ENCODE measurements around the gene CCL2. TPM values are rescaled to one million over a fixed set of nuclear protein-coding genes. Genes with fewer than 3 reads are reported as not detected.

CCL2 gene
- polyA plus RNA-seq, 3 donors = 1.4 to 44.9 (median 17.7) TPM

DNA sequence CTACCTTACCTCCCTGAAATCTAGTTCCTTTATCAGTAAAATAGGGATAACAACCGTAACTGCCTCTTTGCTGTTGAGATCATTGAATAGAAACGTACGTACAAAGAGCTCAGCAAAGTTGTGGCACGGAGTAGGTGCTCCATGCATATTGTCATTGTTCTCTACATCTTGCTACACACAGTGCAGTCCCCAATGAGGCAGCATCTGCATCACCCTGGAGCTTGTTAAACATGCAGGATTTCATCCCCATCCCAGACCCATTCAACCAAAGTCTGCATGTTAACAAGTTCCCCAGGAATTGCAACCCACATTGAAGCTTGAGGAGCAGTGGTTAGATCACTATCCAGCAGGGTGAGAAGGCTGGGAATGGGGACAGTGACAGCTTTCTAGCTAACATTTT, 33.7 kb upstream of the CCL2 start:
- Mint-ChIP-seq H3K4me1 (peaks cover 66% of the 10 kb centered on the region), H3K9me3 (peaks cover 0 to 3% (median 0%) of the 10 kb centered on the region in 7 donors), H3K4me3 (peak overlapping the region in 1 of 2 donors; percentile 4), H3K27ac (peak overlapping the region; percentile 25 to 95 (median 91)), H3K27me3 (ENCODE audit: low read depth in 3 of 3) (peaks cover 0 to 3% (median 3%) of the 10 kb centered on the region in 3 donors), H3K36me3 (no peaks in the 10 kb centered on the region)
- H3K27me3 ChIP-seq (ENCODE audit: control insufficient read depth in 2 of 2, insufficient read depth in 2 of 2, low read length in 2 of 2) = no peaks in the 10 kb centered on the region
- H2AFZ ChIP-seq (ENCODE audit: insufficient read depth, low read depth, low read length, poor library complexity, severe bottlenecking) = no peak overlapping the region
- H3K9ac ChIP-seq (ENCODE audit: insufficient read depth, low read length, poor library complexity, severe bottlenecking) = no peak overlapping the region
- no peaks in the 10 kb centered on the region for H3K36me3 ChIP-seq (replicated peaks in 1 of 2; ENCODE audit: control insufficient read depth in 1 of 2, insufficient read depth in 2 of 2, low read length in 2 of 2)
- H3K4me2 ChIP-seq (replicated peaks; ENCODE audit: extremely low read depth, low read length, poor library complexity, severe bottlenecking) = peak overlapping the region; percentile 42
- DNase-seq = peak in 1 of 3 donors; percentile 61
- peak overlapping the region in 1 of 3 experiments; percentile 26 for H3K4me3 ChIP-seq (replicated peaks in 1 of 3; ENCODE audit: low read depth in 2 of 3, low read length in 3 of 3)
- TF ChIP-seq, protein P1, sequence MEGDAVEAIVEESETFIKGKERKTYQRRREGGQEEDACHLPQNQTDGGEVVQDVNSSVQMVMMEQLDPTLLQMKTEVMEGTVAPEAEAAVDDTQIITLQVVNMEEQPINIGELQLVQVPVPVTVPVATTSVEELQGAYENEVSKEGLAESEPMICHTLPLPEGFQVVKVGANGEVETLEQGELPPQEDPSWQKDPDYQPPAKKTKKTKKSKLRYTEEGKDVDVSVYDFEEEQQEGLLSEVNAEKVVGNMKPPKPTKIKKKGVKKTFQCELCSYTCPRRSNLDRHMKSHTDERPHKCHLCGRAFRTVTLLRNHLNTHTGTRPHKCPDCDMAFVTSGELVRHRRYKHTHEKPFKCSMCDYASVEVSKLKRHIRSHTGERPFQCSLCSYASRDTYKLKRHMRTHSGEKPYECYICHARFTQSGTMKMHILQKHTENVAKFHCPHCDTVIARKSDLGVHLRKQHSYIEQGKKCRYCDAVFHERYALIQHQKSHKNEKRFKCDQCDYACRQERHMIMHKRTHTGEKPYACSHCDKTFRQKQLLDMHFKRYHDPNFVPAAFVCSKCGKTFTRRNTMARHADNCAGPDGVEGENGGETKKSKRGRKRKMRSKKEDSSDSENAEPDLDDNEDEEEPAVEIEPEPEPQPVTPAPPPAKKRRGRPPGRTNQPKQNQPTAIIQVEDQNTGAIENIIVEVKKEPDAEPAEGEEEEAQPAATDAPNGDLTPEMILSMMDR (IDR thresholded peaks at IDR 0.05) = no peak
- no peaks in the 10 kb centered on the region for H3K9me3 ChIP-seq (replicated peaks in 1 of 2; ENCODE audit: control insufficient read depth in 1 of 2, insufficient read depth in 1 of 2, low read length in 2 of 2)
- H3K27ac ChIP-seq (ENCODE audit: low read depth in 1 of 2, low read length in 2 of 2) = peak overlapping the region in 1 of 2 donors; percentile 60
- H3K4me1 ChIP-seq (ENCODE audit: control insufficient read depth in 1 of 2, insufficient read depth in 2 of 2, low read length in 2 of 2) = peaks cover 60 to 61% of the 10 kb centered on the region in 2 donors
- 39% methylated on average over 3 of the region's 4 CpGs for WGBS (ENCODE audit: insufficient coverage)
- no peaks in the 10 kb centered on the region for H3K79me2 ChIP-seq (ENCODE audit: insufficient read depth, low read length)
- H4K20me1 ChIP-seq (ENCODE audit: insufficient read depth, low read length) = no peaks in the 10 kb centered on the region
- intact Hi-C loops (cut with micrococcal nuclease) = loop anchor here (2.0 to 10.0 kb wide), 3 partner anchors 25 to 1973 kb away; partner anchors contain the start of genes CCL2 (in 1 of the 2), CCL3L1 (in 1 of the 2) and CCL3L3 (in 1 of the 2)

DNA sequence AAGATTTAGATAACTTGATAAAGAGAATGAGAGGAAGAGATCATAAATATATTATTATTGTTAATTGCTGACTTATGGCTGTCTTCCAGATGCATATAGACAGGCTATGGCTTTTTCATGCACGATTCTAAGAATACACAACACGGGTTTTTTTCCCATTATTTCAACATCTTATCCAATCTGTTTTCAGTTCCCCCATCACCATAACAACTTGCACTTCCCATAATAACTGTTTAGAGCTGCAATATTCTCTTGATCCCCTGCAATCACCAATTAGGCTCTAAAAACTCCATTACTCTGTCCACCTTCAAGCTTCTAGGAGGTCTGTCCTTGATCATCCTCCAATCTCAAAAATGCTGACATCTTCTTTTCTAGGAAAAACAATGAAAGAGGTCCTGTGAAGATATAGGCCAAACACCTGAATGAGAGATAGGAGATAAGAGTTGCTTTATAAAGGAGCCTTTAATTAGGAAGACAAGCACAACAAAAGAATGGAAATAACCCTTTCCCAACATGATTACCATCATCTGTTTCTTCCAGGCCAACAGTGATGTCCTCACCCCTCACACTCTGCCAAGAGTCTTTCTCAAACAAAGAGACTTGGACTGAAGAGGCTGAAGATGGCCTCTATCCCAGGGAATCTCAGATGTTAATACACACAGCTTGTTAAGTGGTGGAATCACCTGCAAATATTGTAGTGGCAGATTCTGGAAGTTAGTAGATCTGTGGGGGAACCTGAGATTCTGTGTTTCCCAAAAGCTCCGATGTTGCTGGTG, 32.2 kb upstream of the CCL2 start:
- peak overlapping the region; percentile 35 for H3K4me2 ChIP-seq (replicated peaks; ENCODE audit: extremely low read depth, low read length, poor library complexity, severe bottlenecking)
- H3K79me2 ChIP-seq (ENCODE audit: insufficient read depth, low read length) = no peaks in the 10 kb centered on the region
- no peaks in the 10 kb centered on the region for H3K9me3 ChIP-seq (replicated peaks in 1 of 2; ENCODE audit: control insufficient read depth in 1 of 2, insufficient read depth in 1 of 2, low read length in 2 of 2)
- H3K36me3 ChIP-seq (replicated peaks in 1 of 2; ENCODE audit: control insufficient read depth in 1 of 2, insufficient read depth in 2 of 2, low read length in 2 of 2) = no peaks in the 10 kb centered on the region
- DNase-seq = peak; percentile 56 to 88 (median 85)
- peak overlapping the region in 1 of 2 donors; percentile 59 for H3K27ac ChIP-seq (ENCODE audit: low read depth in 1 of 2, low read length in 2 of 2)
- H3K4me1 Mint-ChIP-seq = peaks cover 63% of the 10 kb centered on the region
- H3K27me3 Mint-ChIP-seq (ENCODE audit: low read depth in 3 of 3) = peaks cover 1 to 3% (median 3%) of the 10 kb centered on the region in 3 donors
- peaks cover 58% of the 10 kb centered on the region in 2 donors for H3K4me1 ChIP-seq (ENCODE audit: control insufficient read depth in 1 of 2, insufficient read depth in 2 of 2, low read length in 2 of 2)
- H3K9me3 Mint-ChIP-seq = peaks cover 0 to 3% (median 0%) of the 10 kb centered on the region in 7 donors
- no peaks in the 10 kb centered on the region for H4K20me1 ChIP-seq (ENCODE audit: insufficient read depth, low read length)
- TF ChIP-seq, protein P1 (IDR thresholded peaks at IDR 0.05) = no peak
- H3K4me3 ChIP-seq (replicated peaks in 1 of 3; ENCODE audit: low read depth in 2 of 3, low read length in 3 of 3) = peak overlapping the region in 1 of 3 experiments; percentile 9
- H3K36me3 Mint-ChIP-seq = no peaks in the 10 kb centered on the region
- WGBS (ENCODE audit: insufficient coverage) = 0% methylated on average over 2 of the region's 3 CpGs
- H3K27ac Mint-ChIP-seq = peak overlapping the region; percentile 5 to 95 (median 61)
- H2AFZ ChIP-seq (ENCODE audit: insufficient read depth, low read depth, low read length, poor library complexity, severe bottlenecking) = no peak overlapping the region
- no peaks in the 10 kb centered on the region for H3K27me3 ChIP-seq (ENCODE audit: control insufficient read depth in 2 of 2, insufficient read depth in 2 of 2, low read length in 2 of 2)
- peak overlapping the region in 1 of 2 donors; percentile 57 for H3K4me3 Mint-ChIP-seq
- H3K9ac ChIP-seq (ENCODE audit: insufficient read depth, low read length, poor library complexity, severe bottlenecking) = no peak overlapping the region
- intact Hi-C loops (cut with micrococcal nuclease) = loop anchor here (5.0 to 10.0 kb wide), 2 partner anchors 34 to 1972 kb away; partner anchors contain the start of genes CCL2 (in 1 of the 2), CCL3L1 (in 1 of the 2) and CCL3L3 (in 1 of the 2)

Measured in CD14-positive monocyte (primary cell).